Measurements from ENCODE around the gene PMM2. TPM values are rescaled to one million over a fixed set of nuclear protein-coding genes. Genes with fewer than 3 reads are reported as not detected.

PMM2 gene
- total and polyA plus RNA-seq, 2 donors from 2014 or later, result 21.5 to 39.5 TPM

GRCh38 chr16:8887952-8888560, 90.4 kb downstream of the PMM2 start:
- Histone ChIP-seq H3K36me3 (ENCODE audit: control insufficient read depth in 2 of 3, insufficient read depth in 3 of 3, low read length in 3 of 3) (peaks cover 0 to 24% (median 11%) of the 10 kb centered on the region in 3 donors), H3K27ac (ENCODE audit: low read depth in 2 of 2, low read length in 2 of 2) (no peak overlapping the region)
- DNase-seq, result peak in 1 of 5 donors; percentile 75

GRCh38 chr16:8888951-8889892, 91.6 kb downstream of the PMM2 start:
- Histone ChIP-seq H3K9ac (ENCODE audit: low read length in 3 of 3) (no peak overlapping the region), H3K9me3 (ENCODE audit: control insufficient read depth in 2 of 3, insufficient read depth in 1 of 3, low read length in 3 of 3) (no peaks in the 10 kb centered on the region), H3K4me1 (ENCODE audit: control insufficient read depth in 2 of 3, insufficient read depth in 2 of 3, low read depth in 1 of 3, low read length in 3 of 3) (peaks cover 0 to 4% (median 0%) of the 10 kb centered on the region in 3 donors), H3K27me3 (ENCODE audit: control insufficient read depth, insufficient read depth, low read length) (no peaks in the 10 kb centered on the region), H3K4me3 (ENCODE audit: low read length in 3 of 3) (no peak overlapping the region), H3K36me3 (ENCODE audit: control insufficient read depth in 2 of 3, insufficient read depth in 3 of 3, low read length in 3 of 3) (peaks cover 2 to 35% (median 17%) of the 10 kb centered on the region in 3 donors), H3K27ac (ENCODE audit: low read depth in 2 of 2, low read length in 2 of 2) (no peak overlapping the region)
- no peak for TF ChIP-seq CTCF (IDR thresholded peaks at IDR 0.05; ENCODE audit: borderline replicate concordance, extremely low read depth, insufficient read depth)
- intact Hi-C loops (cut with DNase I), result loop anchor here (10.0 kb wide), 1 partner anchor 84 kb away; no protein-coding TSS in a partner anchor
- FAIRE-seq (no peak), DNase-seq (peak in 1 of 5 donors; percentile 68)

More at GRCh38 chr16:8887952-8888560, 90.4 kb downstream of the PMM2 start:
- Histone ChIP-seq H3K9ac (ENCODE audit: low read length in 3 of 3) (no peak overlapping the region), H3K4me3 (ENCODE audit: low read length in 3 of 3) (no peak overlapping the region), H3K4me1 (ENCODE audit: control insufficient read depth in 2 of 3, insufficient read depth in 2 of 3, low read depth in 1 of 3, low read length in 3 of 3) (peaks cover 0 to 4% (median 0%) of the 10 kb centered on the region in 3 donors), H3K27me3 (ENCODE audit: control insufficient read depth, insufficient read depth, low read length) (no peaks in the 10 kb centered on the region), H3K9me3 (ENCODE audit: control insufficient read depth in 2 of 3, insufficient read depth in 1 of 3, low read length in 3 of 3) (no peaks in the 10 kb centered on the region)
- no peak for TF ChIP-seq CTCF (IDR thresholded peaks at IDR 0.05; ENCODE audit: borderline replicate concordance, extremely low read depth, insufficient read depth)
- FAIRE-seq, result no peak
- intact Hi-C loops (cut with DNase I), result loop anchor here (10.0 kb wide), 1 partner anchor 83 kb away; no protein-coding TSS in a partner anchor

- Histone ChIP-seq H3K36me3 (ENCODE audit: control insufficient read depth in 2 of 3, insufficient read depth in 3 of 3, low read length in 3 of 3) (peaks cover 2 to 43% (median 23%) of the 10 kb centered on the region in 3 donors), H3K4me3 (ENCODE audit: low read length in 3 of 3) (no peak overlapping the region), H3K4me1 (ENCODE audit: control insufficient read depth in 2 of 3, insufficient read depth in 2 of 3, low read depth in 1 of 3, low read length in 3 of 3) (peaks cover 0 to 4% (median 0%) of the 10 kb centered on the region in 3 donors), H3K27me3 (ENCODE audit: control insufficient read depth, insufficient read depth, low read length) (no peaks in the 10 kb centered on the region), H3K27ac (ENCODE audit: low read depth in 2 of 2, low read length in 2 of 2) (no peak overlapping the region), H3K9ac (ENCODE audit: low read length in 3 of 3) (no peak overlapping the region), H3K9me3 (ENCODE audit: control insufficient read depth in 2 of 3, insufficient read depth in 1 of 3, low read length in 3 of 3) (no peaks in the 10 kb centered on the region)
- FAIRE-seq (no peak), DNase-seq (peak in 1 of 5 donors; percentile 31)
- intact Hi-C loops (cut with DNase I), result loop anchor here (10.0 kb wide), 2 partner anchors 65 to 85 kb away; no protein-coding TSS in a partner anchor
- TF ChIP-seq CTCF (IDR thresholded peaks at IDR 0.05; ENCODE audit: borderline replicate concordance, extremely low read depth, insufficient read depth), result no peak
These were observed 92.4 kb downstream of the PMM2 start for GRCh38 chr16:8889893-8890548.

Data from kidney (tissue), 14 donors.